Measurements from ENCODE around the gene FAM180B. TPM values are rescaled to one million over a fixed set of nuclear protein-coding genes. Genes with fewer than 3 reads are reported as not detected.
"Not testable (repeated sequence)": the region's sequence is repeated elsewhere in the genome, so short reads cannot be mapped to it uniquely, and the experiment has no call there.

FAM180B gene
- total and polyA plus RNA-seq, 2 experiments from 2014 or later: not detected

DNA sequence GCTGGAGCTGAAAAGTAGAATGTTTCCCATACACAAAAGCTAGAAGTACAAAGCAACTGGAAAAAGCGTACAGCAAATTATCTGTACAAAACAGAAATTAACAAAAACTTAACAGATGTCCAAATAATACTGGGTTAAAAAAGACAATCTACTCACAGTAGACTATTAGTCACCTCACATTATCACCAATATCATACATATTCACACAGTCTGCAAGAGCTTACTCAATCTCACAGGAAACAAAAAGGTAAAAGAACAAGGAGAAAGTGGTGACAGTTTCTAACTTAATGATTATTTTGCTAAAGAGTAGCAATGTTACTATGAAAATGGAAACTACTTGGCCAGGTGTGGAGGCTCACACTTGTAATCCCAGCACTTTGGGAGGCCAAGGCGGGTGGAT, 45.4 kb upstream of the FAM180B start (continued):
- TF ChIP-seq, protein P1, sequence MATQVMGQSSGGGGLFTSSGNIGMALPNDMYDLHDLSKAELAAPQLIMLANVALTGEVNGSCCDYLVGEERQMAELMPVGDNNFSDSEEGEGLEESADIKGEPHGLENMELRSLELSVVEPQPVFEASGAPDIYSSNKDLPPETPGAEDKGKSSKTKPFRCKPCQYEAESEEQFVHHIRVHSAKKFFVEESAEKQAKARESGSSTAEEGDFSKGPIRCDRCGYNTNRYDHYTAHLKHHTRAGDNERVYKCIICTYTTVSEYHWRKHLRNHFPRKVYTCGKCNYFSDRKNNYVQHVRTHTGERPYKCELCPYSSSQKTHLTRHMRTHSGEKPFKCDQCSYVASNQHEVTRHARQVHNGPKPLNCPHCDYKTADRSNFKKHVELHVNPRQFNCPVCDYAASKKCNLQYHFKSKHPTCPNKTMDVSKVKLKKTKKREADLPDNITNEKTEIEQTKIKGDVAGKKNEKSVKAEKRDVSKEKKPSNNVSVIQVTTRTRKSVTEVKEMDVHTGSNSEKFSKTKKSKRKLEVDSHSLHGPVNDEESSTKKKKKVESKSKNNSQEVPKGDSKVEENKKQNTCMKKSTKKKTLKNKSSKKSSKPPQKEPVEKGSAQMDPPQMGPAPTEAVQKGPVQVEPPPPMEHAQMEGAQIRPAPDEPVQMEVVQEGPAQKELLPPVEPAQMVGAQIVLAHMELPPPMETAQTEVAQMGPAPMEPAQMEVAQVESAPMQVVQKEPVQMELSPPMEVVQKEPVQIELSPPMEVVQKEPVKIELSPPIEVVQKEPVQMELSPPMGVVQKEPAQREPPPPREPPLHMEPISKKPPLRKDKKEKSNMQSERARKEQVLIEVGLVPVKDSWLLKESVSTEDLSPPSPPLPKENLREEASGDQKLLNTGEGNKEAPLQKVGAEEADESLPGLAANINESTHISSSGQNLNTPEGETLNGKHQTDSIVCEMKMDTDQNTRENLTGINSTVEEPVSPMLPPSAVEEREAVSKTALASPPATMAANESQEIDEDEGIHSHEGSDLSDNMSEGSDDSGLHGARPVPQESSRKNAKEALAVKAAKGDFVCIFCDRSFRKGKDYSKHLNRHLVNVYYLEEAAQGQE (IDR thresholded peaks at IDR 0.05; ENCODE audit: unreplicated experiment): no peak
- TF ChIP-seq, protein P2, sequence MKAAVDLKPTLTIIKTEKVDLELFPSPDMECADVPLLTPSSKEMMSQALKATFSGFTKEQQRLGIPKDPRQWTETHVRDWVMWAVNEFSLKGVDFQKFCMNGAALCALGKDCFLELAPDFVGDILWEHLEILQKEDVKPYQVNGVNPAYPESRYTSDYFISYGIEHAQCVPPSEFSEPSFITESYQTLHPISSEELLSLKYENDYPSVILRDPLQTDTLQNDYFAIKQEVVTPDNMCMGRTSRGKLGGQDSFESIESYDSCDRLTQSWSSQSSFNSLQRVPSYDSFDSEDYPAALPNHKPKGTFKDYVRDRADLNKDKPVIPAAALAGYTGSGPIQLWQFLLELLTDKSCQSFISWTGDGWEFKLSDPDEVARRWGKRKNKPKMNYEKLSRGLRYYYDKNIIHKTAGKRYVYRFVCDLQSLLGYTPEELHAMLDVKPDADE (IDR thresholded peaks at IDR 0.05): no peak

DNA sequence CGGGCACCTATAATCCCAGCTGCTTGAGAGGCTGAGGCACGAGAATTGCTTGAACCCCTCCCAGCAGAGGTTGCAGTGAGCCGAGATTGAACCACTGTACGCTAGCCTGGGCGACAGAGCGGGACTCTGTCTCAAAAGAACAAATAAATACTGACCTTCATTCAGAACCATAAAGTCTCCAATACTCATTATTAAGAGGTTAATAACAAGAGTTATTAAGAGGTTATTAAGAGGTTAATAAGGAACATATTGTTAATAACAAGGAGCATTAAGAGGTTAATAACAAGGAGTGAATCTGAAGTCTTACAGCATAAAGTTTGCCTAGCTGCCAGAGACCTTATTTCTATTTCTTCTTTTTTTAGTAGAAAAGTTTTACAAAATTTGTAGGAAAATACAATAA, 41.2 kb upstream of the FAM180B start:
- no peak overlapping the region for H2AFZ ChIP-seq
- peaks cover 92% of the 10 kb centered on the region for H4K20me1 ChIP-seq (replicated peaks; ENCODE audit: insufficient read depth)

DNA sequence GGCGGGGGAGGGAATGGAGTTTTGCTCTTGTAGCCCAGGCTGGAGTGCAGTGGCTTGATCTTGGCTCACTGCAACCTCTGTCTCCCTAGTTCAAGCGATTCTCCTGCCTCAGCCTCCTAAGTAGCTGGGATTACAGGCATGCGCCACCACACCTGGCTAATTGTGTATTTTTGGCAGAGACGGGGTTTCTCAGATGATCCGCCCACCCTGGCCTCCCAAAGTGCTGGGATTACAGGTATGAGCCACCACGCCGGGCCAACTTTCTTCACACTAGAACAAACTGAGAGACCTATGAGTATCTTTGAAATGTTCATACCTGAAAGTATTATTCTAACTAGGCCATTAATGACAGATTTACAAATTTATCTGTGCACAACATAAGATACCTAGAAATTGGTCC, 40.2 kb upstream of the FAM180B start:
- not testable (repeated sequence) for H3K4me3 Mint-ChIP-seq; H2AFZ ChIP-seq; H3K4me2 ChIP-seq; H3K27me3 ChIP-seq (ENCODE audit: insufficient read depth); H3K27me3 Mint-ChIP-seq (ENCODE audit: insufficient read depth, low read depth, poor library complexity); H3K36me3 ChIP-seq (ENCODE audit: insufficient read depth); DNase-seq (ENCODE audit: low spot score); ATAC-seq; H3K9me2 ChIP-seq (ENCODE audit: insufficient read depth); H3K9me3 Mint-ChIP-seq; H3K27ac Mint-ChIP-seq; H3F3A ChIP-seq (replicated peaks; ENCODE audit: low read depth); H3K4me3 ChIP-seq
- H3K27ac ChIP-seq (ENCODE audit: low read depth): 0 out of 2 replicates have a peak overlapping the region, but pooled peaks have one; percentile 43
- peaks cover 100% of the 10 kb centered on the region for H3K79me2 ChIP-seq (replicated peaks; ENCODE audit: insufficient read depth)
- H3K4me1 ChIP-seq (ENCODE audit: insufficient read depth): peaks cover 26% of the 10 kb centered on the region
- peaks cover 91% of the 10 kb centered on the region for H4K20me1 ChIP-seq (replicated peaks; ENCODE audit: insufficient read depth)
- Mint-ChIP-seq H3K36me3 (ENCODE audit: low read depth) (peaks cover 25% of the 10 kb centered on the region), H3K4me1 (peaks cover 19% of the 10 kb centered on the region)

More for the DNA sequence above, 41.2 kb upstream of the FAM180B start:
- Mint-ChIP-seq H3K4me1 (peaks cover 20% of the 10 kb centered on the region; the same call in 2 of the 3 replicates), H3K27ac (no peak overlapping the region), H3K4me3 (no peak overlapping the region), H3K9me3 (no peaks in the 10 kb centered on the region; the same call in 2 of the 3 replicates), H3K36me3 (ENCODE audit: low read depth) (peaks cover 23% of the 10 kb centered on the region), H3K27me3 (ENCODE audit: insufficient read depth, low read depth, poor library complexity) (peaks cover 3% of the 10 kb centered on the region)
- no peak for TF ChIP-seq POLR2AphosphoS5 (IDR thresholded peaks at IDR 0.05; ENCODE audit: low read depth)
- Histone ChIP-seq H3K27ac (ENCODE audit: low read depth) (0 out of 2 replicates have a peak overlapping the region, but pooled peaks have one; percentile 41), H3K4me1 (ENCODE audit: insufficient read depth) (peaks cover 27% of the 10 kb centered on the region), H3F3A (replicated peaks; ENCODE audit: low read depth) (peaks cover 5% of the 10 kb centered on the region; the same call in 1 of the 2 replicates), H3K9me2 (ENCODE audit: insufficient read depth) (no peaks in the 10 kb centered on the region), H3K79me2 (replicated peaks; ENCODE audit: insufficient read depth) (peaks cover 100% of the 10 kb centered on the region), H3K27me3 (ENCODE audit: insufficient read depth) (no peaks in the 10 kb centered on the region), H3K4me3 (no peak overlapping the region), H3K36me3 (ENCODE audit: insufficient read depth) (no peaks in the 10 kb centered on the region), H3K4me2 (no peak overlapping the region)
- DNase-seq (ENCODE audit: low spot score) (no peak), ATAC-seq (no peak)
